ENCODE measurements around the gene DENND11. TPM values are rescaled to one million over a fixed set of nuclear protein-coding genes. Genes with fewer than 3 reads are reported as not detected.
A peak's percentile ranks its signal among the peaks of the same experiment; 100 is the strongest.

Gene DENND11
- total and polyA plus RNA-seq, 9 of the 15 experiments (the other 6 are each of a cell fraction or from before 2014, with no cell fraction given): 0.07 to 1.1 (median 0.36) TPM

GRCh38 chr7:141737118-141737835 lies 35.3 kb upstream of the DENND11 start (continued):
- TF ChIP-seq, protein P1, sequence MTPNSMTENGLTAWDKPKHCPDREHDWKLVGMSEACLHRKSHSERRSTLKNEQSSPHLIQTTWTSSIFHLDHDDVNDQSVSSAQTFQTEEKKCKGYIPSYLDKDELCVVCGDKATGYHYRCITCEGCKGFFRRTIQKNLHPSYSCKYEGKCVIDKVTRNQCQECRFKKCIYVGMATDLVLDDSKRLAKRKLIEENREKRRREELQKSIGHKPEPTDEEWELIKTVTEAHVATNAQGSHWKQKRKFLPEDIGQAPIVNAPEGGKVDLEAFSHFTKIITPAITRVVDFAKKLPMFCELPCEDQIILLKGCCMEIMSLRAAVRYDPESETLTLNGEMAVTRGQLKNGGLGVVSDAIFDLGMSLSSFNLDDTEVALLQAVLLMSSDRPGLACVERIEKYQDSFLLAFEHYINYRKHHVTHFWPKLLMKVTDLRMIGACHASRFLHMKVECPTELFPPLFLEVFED (CRISPR knock-in tag; conservative IDR thresholded peaks at IDR 0.05): no peak
- TF ChIP-seq ZKSCAN3 (CRISPR knock-in tag; IDR thresholded peaks at IDR 0.05) (no peak), TRIM25 (IDR thresholded peaks at IDR 0.05; ENCODE audit: borderline replicate concordance) (peak; percentile 95; the same call in 1 of the 2 replicates), MCM2 (IDR thresholded peaks at IDR 0.05; ENCODE audit: low read depth) (no peak), TARDBP (IDR thresholded peaks at IDR 0.05) (no peak), TCF15 (CRISPR knock-in tag; IDR thresholded peaks at IDR 0.05) (no peak), PHB2 (IDR thresholded peaks at IDR 0.05; ENCODE audit: low read depth) (0 out of 2 replicates have a peak, but pooled peaks have one; percentile 12), FOXP4 (CRISPR knock-in tag; IDR thresholded peaks at IDR 0.05; ENCODE audit: borderline replicate concordance) (no peak), SRSF3 (IDR thresholded peaks at IDR 0.05; ENCODE audit: insufficient read depth, low read length) (no peak), ZNF561 (CRISPR knock-in tag; conservative IDR thresholded peaks at IDR 0.05) (no peak), KDM2B (CRISPR knock-in tag; IDR thresholded peaks at IDR 0.05) (no peak), CEBPG (CRISPR knock-in tag; IDR thresholded peaks at IDR 0.05) (peak; percentile 91), CEBPG (tag; conservative IDR thresholded peaks at IDR 0.05 in 1 of 2, IDR thresholded peaks at IDR 0.05 in 1 of 2) (peak; percentile 91 to 98), ZSCAN29 (IDR thresholded peaks at IDR 0.05) (no peak), RFX1 (IDR thresholded peaks at IDR 0.05) (peak; percentile 32; the same call in 1 of the 2 replicates), ZNF512 (tag; IDR thresholded peaks at IDR 0.05) (peak; percentile 99), CBFA2T3 (IDR thresholded peaks at IDR 0.05) (no peak)
- TF ChIP-seq, protein P2, sequence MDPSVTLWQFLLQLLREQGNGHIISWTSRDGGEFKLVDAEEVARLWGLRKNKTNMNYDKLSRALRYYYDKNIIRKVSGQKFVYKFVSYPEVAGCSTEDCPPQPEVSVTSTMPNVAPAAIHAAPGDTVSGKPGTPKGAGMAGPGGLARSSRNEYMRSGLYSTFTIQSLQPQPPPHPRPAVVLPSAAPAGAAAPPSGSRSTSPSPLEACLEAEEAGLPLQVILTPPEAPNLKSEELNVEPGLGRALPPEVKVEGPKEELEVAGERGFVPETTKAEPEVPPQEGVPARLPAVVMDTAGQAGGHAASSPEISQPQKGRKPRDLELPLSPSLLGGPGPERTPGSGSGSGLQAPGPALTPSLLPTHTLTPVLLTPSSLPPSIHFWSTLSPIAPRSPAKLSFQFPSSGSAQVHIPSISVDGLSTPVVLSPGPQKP (CRISPR knock-in tag; IDR thresholded peaks at IDR 0.05): no peak
- TF ChIP-seq, protein P3, sequence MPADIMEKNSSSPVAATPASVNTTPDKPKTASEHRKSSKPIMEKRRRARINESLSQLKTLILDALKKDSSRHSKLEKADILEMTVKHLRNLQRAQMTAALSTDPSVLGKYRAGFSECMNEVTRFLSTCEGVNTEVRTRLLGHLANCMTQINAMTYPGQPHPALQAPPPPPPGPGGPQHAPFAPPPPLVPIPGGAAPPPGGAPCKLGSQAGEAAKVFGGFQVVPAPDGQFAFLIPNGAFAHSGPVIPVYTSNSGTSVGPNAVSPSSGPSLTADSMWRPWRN (IDR thresholded peaks at IDR 0.05; ENCODE audit: low read depth): peak; percentile 48; the same call in 1 of the 2 replicates
